Thoracic aorta (tissue), 2 donors: Measurements from ENCODE around the gene KCTD5. TPM values are rescaled to one million over a fixed set of nuclear protein-coding genes. Genes with fewer than 3 reads are reported as not detected.

Source experiments
- ATAC-seq: fragments of 150-250 bp; one replicate; pipeline ENCODE4 v1.8.0; 2017; ENCODE audit warnings: low read depth; ENCODE audit not compliant: insufficient number of reproducible peaks, low FRiP score
- DNase-seq: peaks from one replicate; pipeline ENCODE4 v3.0.0-alpha.2; 2020; ENCODE audit warnings: low spot score
- H3K27ac ChIP-seq, 2 donors: fragments of 200-600 bp; sonication (generic); 1 replicate in 1 of 2; 2 replicates in 1 of 2; pipeline ENCODE4 v1.5.1; 2016; ENCODE audit warnings: mild to moderate bottlenecking in 2 of 2, moderate library complexity in 2 of 2
- H3K27me3 ChIP-seq: fragments of 200-600 bp; sonication (generic); replicated peaks from 2 replicates; pipeline ENCODE4 v1.6.0; 2016; ENCODE audit warnings: mild to moderate bottlenecking; ENCODE audit not compliant: insufficient read depth
- H3K36me3 ChIP-seq: fragments of 200-600 bp; sonication (generic); one replicate; pipeline ENCODE4 v1.5.1; 2016
- H3K4me1 ChIP-seq, 2 donors: fragments of 200-600 bp; sonication (generic); 1 replicate in 1 of 2; 2 replicates in 1 of 2; pipeline versions ENCODE4 v1.5.1 to v1.6.0; 2016; ENCODE audit warnings: low read depth in 2 of 2, mild to moderate bottlenecking in 1 of 2; ENCODE audit not compliant: control insufficient read depth in 1 of 2
- H3K4me3 ChIP-seq: fragments of 200-600 bp; sonication (generic); 2 replicates; pipeline ENCODE4 v1.5.1; 2016; ENCODE audit warnings: mild to moderate bottlenecking
- H3K9me3 ChIP-seq: fragments of 200-600 bp; sonication (generic); 2 replicates; pipeline ENCODE4 v1.5.1; 2016
- CTCF ChIP-seq: fragments of 200-600 bp; sonication (generic); IDR thresholded peaks from one replicate; pipeline ENCODE4 v1.5.1; 2019; ENCODE audit warnings: antibody characterized with exemption
- total RNA-seq, 2 donors: library from RNA; depleted of rRNA; stranded (reverse); fragments of >200 nt; gene quantifications; one replicate each; pipeline versions ENCODE4 v1.1.0 to v1.2.3, GENCODE V29; 2016

KCTD5 gene
- total RNA-seq, 2 donors from 2014 or later, result 13.8 to 19.2 TPM

- TF ChIP-seq CTCF, result no peak
- H3K4me1 ChIP-seq, result peaks cover 33 to 41% of the 10 kb centered on the region in 2 donors
- peaks cover 46% of the 10 kb centered on the region for H3K36me3 ChIP-seq
These were observed 74.1 kb downstream of the KCTD5 start for GRCh38 chr16:2756288-2757015.

GRCh38 chr16:2757344-2757743 lies 75.0 kb downstream of the KCTD5 start:
- peaks cover 55% of the 10 kb centered on the region for H3K36me3 ChIP-seq
- TF ChIP-seq CTCF, result no peak
- no peaks in the 10 kb centered on the region for H3K9me3 ChIP-seq
- H3K27me3 ChIP-seq, result no peaks in the 10 kb centered on the region
- ATAC-seq (no peak), DNase-seq (no peak)
- peaks cover 28 to 35% of the 10 kb centered on the region in 2 donors for H3K4me1 ChIP-seq
- H3K4me3 ChIP-seq, result no peak overlapping the region
- no peak overlapping the region for H3K27ac ChIP-seq

More at GRCh38 chr16:2756288-2757015, 74.1 kb downstream of the KCTD5 start:
- ATAC-seq, result no peak
- no peaks in the 10 kb centered on the region for H3K27me3 ChIP-seq
- no peaks in the 10 kb centered on the region for H3K9me3 ChIP-seq
- H3K27ac ChIP-seq, result no peak overlapping the region
- DNase-seq, result no peak
- H3K4me3 ChIP-seq, result peak overlapping the region; percentile 82

Other genes starting within 250 kb of the KCTD5 start
- gene TEDC2, start 222.4 kb upstream of the KCTD5 start, total RNA-seq, result under 1 TPM in 1 of 2 donors, not detected in 1; 0.27 TPM
- under 1 TPM in 1 of 2 donors, not detected in 1; 0.28 TPM for gene NTN3, start 211.2 kb upstream of the KCTD5 start, total RNA-seq
- 10 to 100 TPM; 14.5 to 15.0 TPM for gene TBC1D24, start 207.4 kb upstream of the KCTD5 start, total RNA-seq
- 10 to 100 TPM; 42.5 to 51.3 TPM for gene ATP6V0C, start 168.6 kb upstream of the KCTD5 start, total RNA-seq
- 10 to 100 TPM; 42.6 to 67.0 TPM for gene AMDHD2, start 162.2 kb upstream of the KCTD5 start, total RNA-seq
- gene CEMP1, start 151.1 kb upstream of the KCTD5 start, total RNA-seq, result under 1 TPM in 1 of 2 donors, not detected in 1; 0.63 TPM
- gene PDPK1, start 144.5 kb upstream of the KCTD5 start, total RNA-seq, result 10 to 100 TPM; 31.9 to 44.3 TPM
- 1 to 10 TPM; 4.4 to 8.7 TPM for gene PRSS27, start 37.7 kb downstream of the KCTD5 start, total RNA-seq
- gene SRRM2, start 70.1 kb downstream of the KCTD5 start, total RNA-seq, result 100 to 1,000 TPM; 476 to 541 TPM
- gene ELOB, start 94.8 kb downstream of the KCTD5 start, total RNA-seq, result 100 to 1,000 TPM; 269 to 518 TPM
- not detected for gene PRSS33, start 105.0 kb downstream of the KCTD5 start, total RNA-seq
- gene PRSS41, start 115.9 kb downstream of the KCTD5 start, total RNA-seq, result not detected
- under 1 TPM in 1 of 2 donors, not detected in 1; 0.54 TPM for gene PRSS21, start 134.7 kb downstream of the KCTD5 start, total RNA-seq
- not detected for gene ZG16B, start 147.8 kb downstream of the KCTD5 start, total RNA-seq
- gene PRSS22, start 175.6 kb downstream of the KCTD5 start, total RNA-seq, result not detected
- gene FLYWCH2, start 200.7 kb downstream of the KCTD5 start, total RNA-seq, result 10 to 100 TPM; 52.2 to 53.2 TPM
- gene FLYWCH1, start 229.4 kb downstream of the KCTD5 start, total RNA-seq, result 10 to 100 TPM; 65.6 to 72.8 TPM